Vagina (tissue), 2 donors: ENCODE data around the gene ARFGAP2. TPM values are rescaled to one million over a fixed set of nuclear protein-coding genes. Genes with fewer than 3 reads are reported as not detected.
A peak's percentile ranks its signal among the peaks of the same experiment; 100 is the strongest.

Experiments used
- DNase-seq, 2 donors: peaks; one replicate each; pipeline ENCODE4 v3.0.0-alpha.2; 2017; ENCODE audit errors: extremely low spot score in 2 of 2
- H3K27ac ChIP-seq: fragments of 200-600 bp; sonication (generic); one replicate; pipeline ENCODE4 v1.5.1; 2019
- H3K27me3 ChIP-seq: fragments of 200-600 bp; sonication (generic); one replicate; pipeline ENCODE4 v1.5.1; 2019
- H3K36me3 ChIP-seq, 2 donors: fragments of 200-600 bp; sonication (generic); one replicate each; pipeline ENCODE4 v1.5.1; 2017 to 2019
- H3K4me1 ChIP-seq: fragments of 200-600 bp; sonication (generic); one replicate; pipeline ENCODE4 v1.5.1; 2019
- H3K4me3 ChIP-seq, 2 donors: fragments of 200-600 bp; sonication (generic); 1 replicate in 1 of 2; 2 replicates in 1 of 2; pipeline ENCODE4 v1.5.1; 2016 to 2019
- H3K9me3 ChIP-seq: fragments of 200-600 bp; sonication (generic); one replicate; pipeline ENCODE4 v1.5.1; 2019
- POLR2A ChIP-seq, 2 donors: fragments of 450-650 bp; IDR thresholded peaks; one replicate each; pipeline ENCODE4 v1.6.1; 2017; ENCODE audit warnings: antibody characterized with exemption in 2 of 2, mild to moderate bottlenecking in 2 of 2, moderate library complexity in 2 of 2
- POLR2AphosphoS5 ChIP-seq, 2 donors: sonication (generic); formaldehyde crosslinking; IDR thresholded peaks; one replicate each; pipeline ENCODE4 v1.9.0; 2017; ENCODE audit warnings: antibody characterized with exemption in 2 of 2, mild to moderate bottlenecking in 2 of 2, low read depth in 1 of 2; ENCODE audit not compliant: insufficient read depth in 1 of 2
- intact Hi-C: fragments of 100-400 bp; cut with DNase I; formaldehyde crosslinking; loops from one replicate; pipeline ENCODE4 v1.15.1; 2023
- total RNA-seq: library from RNA; depleted of rRNA; stranded (reverse); fragments of >200 nt; gene quantifications from one replicate; pipeline ENCODE4 v1.2.3, GENCODE V29; 2016
- TF ChIP-seq, protein P1 (sequence below), 3 experiments: fragments of 450-650 bp in 2 of 3; fragments of 200-600 bp in 1 of 3; sonication (generic) in 1 of 3; IDR thresholded peaks; one replicate each; pipeline ENCODE4 v1.5.1; 2017 to 2019; ENCODE audit warnings: antibody characterized with exemption in 3 of 3, mild to moderate bottlenecking in 2 of 3, moderate library complexity in 2 of 3

ARFGAP2 gene
- 79.3 TPM for total RNA-seq

DNA sequence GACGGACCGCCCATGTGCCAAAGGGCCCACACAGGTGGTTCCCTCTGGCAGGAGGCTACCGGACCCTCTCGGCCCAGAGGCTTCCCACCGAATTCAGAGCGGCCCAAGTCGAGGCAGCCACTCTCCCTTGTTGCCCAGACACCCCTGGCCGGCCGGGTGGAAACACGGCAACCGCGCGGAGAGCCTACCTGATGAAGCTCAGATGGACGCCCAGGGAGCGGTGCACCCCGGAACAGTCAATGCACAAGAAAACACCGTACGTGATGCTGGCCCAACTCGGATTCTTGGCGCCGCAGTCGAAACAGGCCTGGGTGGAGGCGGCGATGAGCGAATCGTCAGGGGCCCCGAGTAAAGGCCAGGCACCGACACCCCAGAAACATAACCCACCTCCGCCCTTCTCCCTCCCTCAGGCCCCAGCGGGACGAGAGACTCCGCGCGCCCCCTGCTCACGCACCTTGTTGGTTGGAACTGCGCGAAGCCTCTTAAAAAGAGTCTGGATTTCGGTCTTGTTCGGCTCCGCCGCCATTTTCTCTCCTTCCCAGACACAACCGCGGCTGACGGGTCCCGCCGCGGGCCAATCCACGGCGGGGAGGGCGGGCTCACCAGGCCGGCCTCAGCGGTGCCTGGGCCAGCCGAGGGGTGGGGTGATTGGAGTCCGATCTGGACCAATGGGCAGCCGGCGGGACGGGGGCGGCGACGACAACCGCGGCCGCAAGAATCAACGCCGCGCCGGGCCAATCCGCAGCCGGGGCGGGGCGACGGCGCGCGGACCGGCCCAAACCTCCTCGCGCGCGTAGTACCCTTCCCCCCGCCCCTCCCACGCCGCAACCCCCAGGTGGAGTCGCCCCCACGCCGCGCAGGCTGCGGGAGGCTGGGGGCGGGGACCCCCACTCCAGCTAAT, at the start of gene ARFGAP2:
Gene ARFGAP2 (minus strand): TSS at position 552 of the 901 bp plus-strand sequence. CDS start 26 bp downstream, at position 526.
- no peaks in the 10 kb centered on the region for H3K9me3 ChIP-seq
- peak within 1 kb of the TSS; percentile 98 for H3K27ac ChIP-seq
- intact Hi-C loops = loop anchor here (5.0 kb wide), 3 partner anchors 36 to 176 kb away; partner anchors contain the start of genes DDB2, MYBPC3 and NR1H3
- H3K27me3 ChIP-seq = no peaks in the 10 kb centered on the region
- peaks cover 0 to 42% of the 10 kb centered on the region in 2 donors for H3K36me3 ChIP-seq
- DNase-seq = peak in 1 of 2 donors; percentile 97
- H3K4me1 ChIP-seq = peaks cover 53% of the 10 kb centered on the region
- H3K4me3 ChIP-seq = peak within 1 kb of the TSS; percentile 81 to 96
- TF ChIP-seq, protein P1, sequence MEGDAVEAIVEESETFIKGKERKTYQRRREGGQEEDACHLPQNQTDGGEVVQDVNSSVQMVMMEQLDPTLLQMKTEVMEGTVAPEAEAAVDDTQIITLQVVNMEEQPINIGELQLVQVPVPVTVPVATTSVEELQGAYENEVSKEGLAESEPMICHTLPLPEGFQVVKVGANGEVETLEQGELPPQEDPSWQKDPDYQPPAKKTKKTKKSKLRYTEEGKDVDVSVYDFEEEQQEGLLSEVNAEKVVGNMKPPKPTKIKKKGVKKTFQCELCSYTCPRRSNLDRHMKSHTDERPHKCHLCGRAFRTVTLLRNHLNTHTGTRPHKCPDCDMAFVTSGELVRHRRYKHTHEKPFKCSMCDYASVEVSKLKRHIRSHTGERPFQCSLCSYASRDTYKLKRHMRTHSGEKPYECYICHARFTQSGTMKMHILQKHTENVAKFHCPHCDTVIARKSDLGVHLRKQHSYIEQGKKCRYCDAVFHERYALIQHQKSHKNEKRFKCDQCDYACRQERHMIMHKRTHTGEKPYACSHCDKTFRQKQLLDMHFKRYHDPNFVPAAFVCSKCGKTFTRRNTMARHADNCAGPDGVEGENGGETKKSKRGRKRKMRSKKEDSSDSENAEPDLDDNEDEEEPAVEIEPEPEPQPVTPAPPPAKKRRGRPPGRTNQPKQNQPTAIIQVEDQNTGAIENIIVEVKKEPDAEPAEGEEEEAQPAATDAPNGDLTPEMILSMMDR (IDR thresholded peaks at IDR 0.05) = no peak
- TF ChIP-seq POLR2A (IDR thresholded peaks at IDR 0.05) (peak in 1 of 2 donors; percentile 18), POLR2AphosphoS5 (IDR thresholded peaks at IDR 0.05; ENCODE audit: insufficient read depth in 1 of 2, low read depth in 1 of 2) (peak; percentile 14 to 88)

DNA sequence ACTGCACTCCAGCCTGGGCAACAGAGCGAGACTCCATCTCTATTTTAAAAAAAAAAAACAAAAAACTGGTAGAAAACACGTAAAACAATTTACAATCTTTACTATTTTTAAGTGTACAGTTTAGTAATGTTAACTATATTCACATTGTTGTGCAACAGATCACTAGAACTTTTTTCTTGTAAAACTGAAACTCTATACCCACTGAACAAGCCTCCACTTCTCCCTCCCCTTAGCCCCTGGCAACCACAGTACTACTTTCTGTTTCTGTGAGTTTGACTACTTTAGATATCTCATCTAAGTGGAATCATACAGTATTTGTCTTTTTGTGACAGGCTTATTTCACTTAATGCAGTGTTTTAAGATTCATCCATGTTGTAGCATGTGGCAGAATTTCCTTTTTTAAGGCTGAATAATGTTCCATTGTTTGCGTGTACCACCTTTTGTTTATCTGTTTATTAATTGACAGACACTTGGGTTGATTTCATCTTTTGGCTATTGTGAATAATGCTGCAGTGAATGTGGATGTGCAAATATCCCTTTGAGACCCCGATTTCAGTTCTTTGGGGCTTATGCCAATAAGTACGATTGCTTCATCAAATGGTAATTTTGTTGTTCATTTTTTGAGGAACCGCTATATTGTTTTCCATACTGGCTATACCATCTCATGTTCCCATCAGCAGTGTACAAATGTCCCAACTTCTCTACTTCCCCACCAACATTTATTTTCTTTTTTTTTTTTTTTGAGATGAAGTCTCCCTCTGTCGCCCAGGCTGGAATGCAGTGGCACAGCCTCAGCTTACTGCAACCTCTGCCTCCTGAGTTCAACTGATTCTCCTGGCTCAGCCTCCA, 49.1 kb upstream of the ARFGAP2 start:
- intact Hi-C loops = no loop called here
- peaks cover 0 to 14% of the 10 kb centered on the region in 2 donors for H3K36me3 ChIP-seq
- no peak overlapping the region for H3K4me3 ChIP-seq
- TF ChIP-seq, protein P1 (IDR thresholded peaks at IDR 0.05) = no peak
- TF ChIP-seq POLR2AphosphoS5 (IDR thresholded peaks at IDR 0.05; ENCODE audit: insufficient read depth in 1 of 2, low read depth in 1 of 2) = no peak
- no peak for TF ChIP-seq POLR2A (IDR thresholded peaks at IDR 0.05)
- no peak overlapping the region for H3K27ac ChIP-seq
- no peaks in the 10 kb centered on the region for H3K9me3 ChIP-seq
- H3K27me3 ChIP-seq = no peaks in the 10 kb centered on the region
- H3K4me1 ChIP-seq = no peaks in the 10 kb centered on the region
- DNase-seq = no peak

DNA sequence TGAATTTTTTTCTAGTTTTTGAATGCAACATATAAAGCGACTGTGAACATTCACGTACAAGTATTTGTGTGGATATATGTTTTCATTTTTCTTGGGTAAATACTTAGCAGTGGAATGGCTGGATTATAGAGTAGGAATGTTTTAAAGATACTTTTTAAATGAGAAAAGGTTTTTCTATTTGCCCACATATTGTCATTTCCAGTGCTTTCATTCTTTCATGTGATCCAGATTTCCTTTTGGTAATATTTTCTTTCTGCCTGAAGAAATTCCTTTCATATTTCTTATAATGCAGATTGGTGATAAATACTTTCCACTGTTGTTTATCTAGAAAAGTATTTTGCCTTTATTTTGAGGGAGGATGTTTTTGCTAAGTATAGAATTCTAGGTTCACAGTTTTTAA, 46.0 kb upstream of the ARFGAP2 start:
- peaks cover 0 to 27% of the 10 kb centered on the region in 2 donors for H3K36me3 ChIP-seq

DNA sequence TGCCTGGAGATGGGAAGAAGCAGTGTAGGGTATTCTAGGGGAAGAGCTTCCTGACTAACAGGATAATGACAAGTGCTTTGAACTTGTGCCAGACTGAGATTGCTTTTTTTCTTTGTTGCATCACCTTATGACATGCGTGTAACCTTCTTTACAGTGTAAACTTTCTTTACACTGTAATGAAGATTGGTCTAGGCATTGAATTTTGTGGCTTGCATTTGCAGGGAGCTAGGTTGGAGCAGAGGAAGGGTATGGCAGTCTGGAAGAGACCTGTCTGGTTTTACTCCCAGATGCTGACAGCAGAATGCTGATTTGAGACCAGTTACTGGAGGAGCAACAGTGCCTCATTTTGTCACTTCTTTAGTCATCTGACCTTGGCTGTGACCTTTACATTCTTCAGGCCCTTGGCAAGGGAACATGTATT, 43.7 kb upstream of the ARFGAP2 start:
- Histone ChIP-seq H3K27me3 (no peaks in the 10 kb centered on the region), H3K27ac (no peak overlapping the region), H3K9me3 (no peaks in the 10 kb centered on the region), H3K4me1 (peaks cover 24% of the 10 kb centered on the region), H3K4me3 (no peak overlapping the region), H3K36me3 (peaks cover 0 to 27% of the 10 kb centered on the region in 2 donors)
- intact Hi-C loops = no loop called here
- DNase-seq = no peak
- TF ChIP-seq POLR2AphosphoS5 (IDR thresholded peaks at IDR 0.05; ENCODE audit: insufficient read depth in 1 of 2, low read depth in 1 of 2) (no peak), POLR2A (IDR thresholded peaks at IDR 0.05) (no peak)
- TF ChIP-seq, protein P1 (IDR thresholded peaks at IDR 0.05) = no peak

More for the DNA sequence above, 46.0 kb upstream of the ARFGAP2 start:
- Histone ChIP-seq H3K27ac (no peak overlapping the region), H3K27me3 (no peaks in the 10 kb centered on the region), H3K9me3 (no peaks in the 10 kb centered on the region), H3K4me1 (peaks cover 6% of the 10 kb centered on the region), H3K4me3 (no peak overlapping the region)
- intact Hi-C loops = no loop called here
- TF ChIP-seq POLR2AphosphoS5 (IDR thresholded peaks at IDR 0.05; ENCODE audit: insufficient read depth in 1 of 2, low read depth in 1 of 2) (no peak), POLR2A (IDR thresholded peaks at IDR 0.05) (no peak)
- TF ChIP-seq, protein P1 (IDR thresholded peaks at IDR 0.05) = no peak
- DNase-seq = no peak
